Measurements from ENCODE around the gene MAGEF1.

DNA sequence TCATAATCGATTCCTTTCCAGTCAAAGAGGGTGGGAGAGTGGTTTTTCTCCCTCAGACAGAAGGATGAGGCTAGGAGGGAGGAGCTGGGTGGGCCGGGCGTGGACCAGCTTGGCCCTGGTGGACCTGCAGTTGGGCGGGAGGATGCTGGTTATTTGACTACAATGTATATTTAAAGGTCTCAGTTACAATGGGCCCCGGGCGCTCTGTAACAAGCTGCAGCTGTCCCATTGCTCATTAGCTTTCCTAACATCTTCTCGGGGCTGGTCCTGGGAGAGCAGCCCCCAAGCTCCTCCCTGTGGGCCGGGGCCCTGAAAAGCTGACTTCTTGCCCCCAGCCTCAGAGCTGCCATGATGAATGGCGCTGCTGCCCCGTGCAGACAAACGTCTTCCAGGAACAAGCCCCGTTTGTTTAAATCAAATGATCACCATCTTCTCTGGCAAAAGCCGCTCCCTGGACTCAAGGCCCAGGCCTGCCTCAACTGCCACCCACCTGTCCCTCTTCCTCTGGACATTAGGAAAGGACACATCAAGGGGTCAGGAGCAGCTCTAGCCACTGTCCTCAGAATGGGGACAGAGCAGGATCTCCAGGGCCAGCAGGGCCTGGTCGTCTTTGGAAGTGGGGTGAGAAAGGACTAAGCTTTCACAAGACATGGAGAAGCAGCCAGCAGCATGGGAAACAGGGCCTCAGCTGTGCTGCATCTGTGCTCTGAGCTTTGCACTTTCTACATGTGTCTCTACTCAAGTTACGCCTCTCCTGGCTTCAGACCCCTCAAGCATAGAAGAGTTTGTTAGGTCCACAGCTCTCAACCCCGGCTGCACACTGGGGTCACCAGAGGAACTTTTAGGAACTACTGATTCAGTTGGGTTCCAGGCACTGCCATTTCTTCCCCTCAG lies 38.6 kb downstream of the MAGEF1 start:
- TF ChIP-seq EZH2 (IDR thresholded peaks at IDR 0.05; ENCODE audit: borderline replicate concordance, low read length) = no peak
- TF ChIP-seq, protein P1, sequence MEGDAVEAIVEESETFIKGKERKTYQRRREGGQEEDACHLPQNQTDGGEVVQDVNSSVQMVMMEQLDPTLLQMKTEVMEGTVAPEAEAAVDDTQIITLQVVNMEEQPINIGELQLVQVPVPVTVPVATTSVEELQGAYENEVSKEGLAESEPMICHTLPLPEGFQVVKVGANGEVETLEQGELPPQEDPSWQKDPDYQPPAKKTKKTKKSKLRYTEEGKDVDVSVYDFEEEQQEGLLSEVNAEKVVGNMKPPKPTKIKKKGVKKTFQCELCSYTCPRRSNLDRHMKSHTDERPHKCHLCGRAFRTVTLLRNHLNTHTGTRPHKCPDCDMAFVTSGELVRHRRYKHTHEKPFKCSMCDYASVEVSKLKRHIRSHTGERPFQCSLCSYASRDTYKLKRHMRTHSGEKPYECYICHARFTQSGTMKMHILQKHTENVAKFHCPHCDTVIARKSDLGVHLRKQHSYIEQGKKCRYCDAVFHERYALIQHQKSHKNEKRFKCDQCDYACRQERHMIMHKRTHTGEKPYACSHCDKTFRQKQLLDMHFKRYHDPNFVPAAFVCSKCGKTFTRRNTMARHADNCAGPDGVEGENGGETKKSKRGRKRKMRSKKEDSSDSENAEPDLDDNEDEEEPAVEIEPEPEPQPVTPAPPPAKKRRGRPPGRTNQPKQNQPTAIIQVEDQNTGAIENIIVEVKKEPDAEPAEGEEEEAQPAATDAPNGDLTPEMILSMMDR (IDR thresholded peaks at IDR 0.05; ENCODE audit: low read length) = no peak

All from OCI-LY1 (cell line).